HCT116 (cell line): ENCODE measurements around the gene FAN1. TPM values are rescaled to one million over a fixed set of nuclear protein-coding genes. Genes with fewer than 3 reads are reported as not detected.

Experiments used
- ATAC-seq: fragments of 200-7000 bp; cut with Tn5 transposase; 2 replicates; pipeline ENCODE4 v1.9.1; 2020; ENCODE audit warnings: mild to moderate bottlenecking, moderate library complexity
- BruUV-seq: library from RNA; stranded (reverse); fragments of 400-500 nt; replicated peaks from 2 replicates; lab custom pipeline; 2021; lab: Mats Ljungman, UMichigan
- CTCF ChIA-PET: fragments of 300-600 bp; sonication (Branson Sonifier 250); formaldehyde crosslinking; loops from one replicate; lab custom pipeline; 2021; ENCODE audit warnings: antibody characterized with exemption; lab: Charles Lee
- POLR2A ChIA-PET: fragments of 300-600, 350-600 bp; sonication (Branson Sonifier 250); formaldehyde crosslinking; loops from one replicate; lab custom pipeline; 2021; ENCODE audit warnings: antibody characterized with exemption; lab: Charles Lee
- RAD21 ChIA-PET, 2 experiments: fragments of 300-600 bp; sonication (Branson Sonifier 250); formaldehyde crosslinking; loops; one replicate each; lab custom pipeline; 2023; ENCODE audit warnings: low total read pairs in 2 of 2; ENCODE audit not compliant: uncharacterized antibody in 2 of 2, unreplicated experiment in 2 of 2, low non-redundant PET in 1 of 2; lab: Charles Lee
- DNase-seq: peaks from one replicate; pipeline ENCODE4 v3.0.0-alpha.2; 2010; ENCODE audit warnings: low read depth, low spot score
- H2AFZ ChIP-seq: fragments of 200-600 bp; shearing (Covaris generic), sonication (generic); 2 replicates; pipeline ENCODE4 v1.6.1; 2017; ENCODE audit warnings: low read depth, mixed run types, mixed read lengths, antibody characterized with exemption, low read length; ENCODE audit not compliant: poor library complexity, severe bottlenecking
- H3K27ac ChIP-seq: 2 replicates; pipeline ENCODE4 v1.5.1; 2012; ENCODE audit warnings: low read depth, low read length
- H3K27me3 ChIP-seq: fragments of 200-600 bp; sonication (generic); 2 replicates; pipeline ENCODE4 v1.6.1; 2016; ENCODE audit warnings: mixed run types, low read length, mixed read lengths; ENCODE audit not compliant: insufficient read depth
- H3K36me3 ChIP-seq, 2 experiments: fragments of 200-500 bp in 1 of 2; fragments of 200-600 bp in 1 of 2; sonication (Bioruptor generic) in 1 of 2; sonication (generic) in 1 of 2; 2 replicates each; pipeline versions ENCODE4 v1.5.1 to v1.6.1; 2014 to 2016; ENCODE audit warnings: low read length in 2 of 2, inconsistent platforms in 1 of 2, mixed read lengths in 1 of 2, mixed run types in 1 of 2; ENCODE audit not compliant: insufficient read depth in 2 of 2, control insufficient read depth in 1 of 2
- H3K4me1 ChIP-seq, 2 experiments: fragments of 200-600 bp in 1 of 2; sonication (generic) in 1 of 2; 2 replicates each; pipeline versions ENCODE4 v1.5.1 to v1.6.1; 2012 to 2017; ENCODE audit warnings: low read length in 2 of 2, inconsistent platforms in 1 of 2, mild to moderate bottlenecking in 1 of 2, mixed read lengths in 1 of 2, mixed run types in 1 of 2, moderate library complexity in 1 of 2; ENCODE audit not compliant: insufficient read depth in 2 of 2, control insufficient read depth in 1 of 2
- H3K4me2 ChIP-seq: fragments of 200-600 bp; sonication (generic); 2 replicates; pipeline ENCODE4 v1.6.1; 2017; ENCODE audit warnings: mixed run types, low read length, mixed read lengths
- H3K4me3 ChIP-seq, 2 experiments: fragments of 200-600 bp in 1 of 2; sonication (generic) in 1 of 2; replicated peaks in 1 of 2; 2 replicates each; pipeline ENCODE4 v1.5.1; 2011 to 2016; ENCODE audit warnings: low read length in 2 of 2, control low read depth in 1 of 2, low read depth in 1 of 2, mild to moderate bottlenecking in 1 of 2, mixed read lengths in 1 of 2, mixed run types in 1 of 2
- H3K79me2 ChIP-seq: fragments of 200-600 bp; sonication (generic); 2 replicates; pipeline ENCODE4 v1.6.1; 2017; ENCODE audit warnings: mild to moderate bottlenecking, mixed run types, low read length, moderate library complexity, mixed read lengths; ENCODE audit not compliant: insufficient read depth
- H3K9ac ChIP-seq: fragments of 200-600 bp; sonication (generic); 2 replicates; pipeline ENCODE4 v1.6.1; 2016; ENCODE audit warnings: low read length, mixed read lengths
- H3K9me2 ChIP-seq: fragments of 200-600 bp; sonication (generic), shearing (Covaris generic); 2 replicates; pipeline ENCODE4 v1.6.1; 2017; ENCODE audit warnings: mixed run types, mild to moderate bottlenecking, moderate library complexity; ENCODE audit not compliant: insufficient read depth
- H3K9me3 ChIP-seq, 2 experiments: fragments of 200-500 bp in 1 of 2; fragments of 200-600 bp in 1 of 2; sonication (Bioruptor generic) in 1 of 2; sonication (generic) in 1 of 2; 2 replicates each; pipeline ENCODE4 v1.6.1; 2014 to 2017; ENCODE audit warnings: low read length in 2 of 2, mixed read lengths in 2 of 2, inconsistent platforms in 1 of 2, low read depth in 1 of 2, mild to moderate bottlenecking in 1 of 2, mixed run types in 1 of 2, moderate library complexity in 1 of 2; ENCODE audit not compliant: control insufficient read depth in 1 of 2, insufficient read depth in 1 of 2
- H4K20me1 ChIP-seq: fragments of 200-600 bp; sonication (generic), shearing (Covaris generic); 2 replicates; pipeline ENCODE4 v1.6.1; 2017; ENCODE audit warnings: mixed run types, mild to moderate bottlenecking, moderate library complexity; ENCODE audit not compliant: insufficient read depth
- CBX3 ChIP-seq: IDR thresholded peaks from 2 replicates; pipeline ENCODE4 v1.6.1; 2012; ENCODE audit warnings: low read depth
- CEBPB ChIP-seq: IDR thresholded peaks from 2 replicates; pipeline ENCODE4 v1.6.1; 2012; ENCODE audit warnings: low read depth
- CTCF ChIP-seq, 3 experiments: fragments of 200-600 bp in 1 of 3; sonication (generic) in 1 of 3; IDR thresholded peaks in 2 of 3; conservative IDR thresholded peaks in 1 of 3; 2 replicates each; pipeline ENCODE4 v1.5.1; 2012 to 2017; ENCODE audit warnings: low read depth in 2 of 3, low read length in 2 of 3, antibody characterized with exemption in 1 of 3, borderline replicate concordance in 1 of 3, control low read depth in 1 of 3, mild to moderate bottlenecking in 1 of 3, mixed read lengths in 1 of 3, mixed run types in 1 of 3, moderate library complexity in 1 of 3; ENCODE audit not compliant: insufficient read depth in 1 of 3
- EGR1 ChIP-seq: IDR thresholded peaks from 2 replicates; pipeline ENCODE4 v1.6.1; 2012; ENCODE audit warnings: low read depth
- ELF1 ChIP-seq: IDR thresholded peaks from 2 replicates; pipeline ENCODE4 v1.6.1; 2012; ENCODE audit warnings: low read depth, borderline replicate concordance
- EZH2 ChIP-seq: fragments of 200-600 bp; sonication (generic); IDR thresholded peaks from 2 replicates; pipeline ENCODE4 v1.6.1; 2017; ENCODE audit warnings: antibody characterized with exemption, mixed run types
- EZH2phosphoT487 ChIP-seq: fragments of 200-600 bp; IDR thresholded peaks from 2 replicates; pipeline ENCODE4 v1.6.1; 2018; ENCODE audit warnings: antibody characterized with exemption, borderline replicate concordance
- FOSL1 ChIP-seq: IDR thresholded peaks from 2 replicates; pipeline ENCODE4 v1.6.1; 2012; ENCODE audit warnings: low read depth
- JUND ChIP-seq: IDR thresholded peaks from 2 replicates; pipeline ENCODE4 v1.6.1; 2012
- POLR2A ChIP-seq: IDR thresholded peaks from 2 replicates; pipeline ENCODE4 v1.7.0; 2011; ENCODE audit warnings: borderline replicate concordance; ENCODE audit not compliant: insufficient read depth, insufficient read length; ENCODE audit errors: extremely low read depth
- POLR2AphosphoS5 ChIP-seq: IDR thresholded peaks from 2 replicates; pipeline ENCODE4 v1.6.1; 2011; ENCODE audit warnings: mild to moderate bottlenecking, low read depth, low read length, moderate library complexity
- RAD21 ChIP-seq: IDR thresholded peaks from 2 replicates; pipeline ENCODE4 v1.6.1; 2012; ENCODE audit warnings: low read depth, mild to moderate bottlenecking
- SIN3A ChIP-seq: IDR thresholded peaks from 2 replicates; pipeline ENCODE4 v1.6.1; 2012; ENCODE audit warnings: low read depth
- SRF ChIP-seq: IDR thresholded peaks from 2 replicates; pipeline ENCODE4 v1.6.1; 2012; ENCODE audit warnings: low read depth
- TCF7L2 ChIP-seq: IDR thresholded peaks from 2 replicates; pipeline ENCODE4 v1.7.0; 2011; ENCODE audit warnings: borderline replicate concordance, inconsistent platforms; ENCODE audit not compliant: insufficient read depth, insufficient read length; ENCODE audit errors: extremely low read depth
- YY1 ChIP-seq: IDR thresholded peaks from 2 replicates; pipeline ENCODE4 v1.6.1; 2011; ENCODE audit warnings: low read length, low read depth, moderate library complexity, mild to moderate bottlenecking; ENCODE audit not compliant: insufficient replicate concordance; ENCODE audit errors: extremely low read depth
- ZFX ChIP-seq: fragments of 450-650 bp; IDR thresholded peaks from 2 replicates; pipeline ENCODE4 v1.6.1; 2017
- ZNF274 ChIP-seq: fragments of 200-500 bp; sonication (Bioruptor generic); IDR thresholded peaks from 2 replicates; pipeline ENCODE4 v1.6.1; 2014; ENCODE audit warnings: mild to moderate bottlenecking, low read depth, low read length, inconsistent platforms
- intact Hi-C: fragments of 100-400 bp; cut with micrococcal nuclease; formaldehyde crosslinking; loops from 2 replicates; pipeline ENCODE4 v1.10.0; 2022
- total RNA-seq: library from RNA; stranded (reverse); gene quantifications from one replicate; pipeline ENCODE4 v1.2.1, GENCODE V29; 2021; ENCODE audit not compliant: unreplicated experiment
- TF ChIP-seq, protein P1 (sequence below): IDR thresholded peaks from 2 replicates; pipeline ENCODE4 v1.6.1; 2012; ENCODE audit warnings: low read depth

FAN1 gene
- total RNA-seq, 1 experiment from 2014 or later: 17.4 TPM

GRCh38 chr15:30963681-30964080 is 60.0 kb downstream of the FAN1 start (continued):
- TF ChIP-seq CTCF (IDR thresholded peaks at IDR 0.05 in 2 of 3, conservative IDR thresholded peaks at IDR 0.05 in 1 of 3; ENCODE audit: borderline replicate concordance in 1 of 3, insufficient read depth in 1 of 3, low read depth in 2 of 3, low read length in 2 of 3): no peak
- TF ChIP-seq CEBPB: no peak
- no peak for TF ChIP-seq RAD21
- TF ChIP-seq POLR2AphosphoS5: no peak
- no peak for TF ChIP-seq EZH2phosphoT487
- no peak for TF ChIP-seq YY1
- TF ChIP-seq ELF1: no peak
- TF ChIP-seq EZH2: no peak
- no peak for TF ChIP-seq FOSL1
- no peak for TF ChIP-seq SIN3A

GRCh38 chr15:30969724-30970123 is 66.0 kb downstream of the FAN1 start:
- Histone ChIP-seq H3K79me2 (no peaks in the 10 kb centered on the region), H2AFZ (no peak overlapping the region), H3K36me3 (peaks cover 0 to 2% of the 10 kb centered on the region in 2 experiments; a peak in 1 of 4 replicates), H4K20me1 (no peaks in the 10 kb centered on the region), H3K9ac (no peak overlapping the region), H3K4me2 (no peak overlapping the region), H3K9me3 (no peaks in the 10 kb centered on the region), H3K4me3 (no peak overlapping the region), H3K27ac (no peak overlapping the region), H3K9me2 (no peaks in the 10 kb centered on the region), H3K4me1 (no peaks in the 10 kb centered on the region), H3K27me3 (no peaks in the 10 kb centered on the region)
- DNase-seq (no peak), ATAC-seq (no peak)
- BruUV-seq: no TSS peak
- CTCF ChIA-PET: no interaction called here
- POLR2A ChIA-PET: no interaction called here
- RAD21 ChIA-PET: no interaction called here
- TF ChIP-seq ZFX (no peak), TCF7L2 (no peak), YY1 (no peak), RAD21 (no peak), EZH2phosphoT487 (no peak), EGR1 (no peak), SRF (no peak), JUND (no peak), CBX3 (no peak), POLR2A (no peak), SIN3A (no peak), CTCF (IDR thresholded peaks at IDR 0.05 in 2 of 3, conservative IDR thresholded peaks at IDR 0.05 in 1 of 3; ENCODE audit: borderline replicate concordance in 1 of 3, insufficient read depth in 1 of 3, low read depth in 2 of 3, low read length in 2 of 3) (no peak), EZH2 (no peak), ZNF274 (no peak), POLR2AphosphoS5 (no peak)
- TF ChIP-seq, protein P1, sequence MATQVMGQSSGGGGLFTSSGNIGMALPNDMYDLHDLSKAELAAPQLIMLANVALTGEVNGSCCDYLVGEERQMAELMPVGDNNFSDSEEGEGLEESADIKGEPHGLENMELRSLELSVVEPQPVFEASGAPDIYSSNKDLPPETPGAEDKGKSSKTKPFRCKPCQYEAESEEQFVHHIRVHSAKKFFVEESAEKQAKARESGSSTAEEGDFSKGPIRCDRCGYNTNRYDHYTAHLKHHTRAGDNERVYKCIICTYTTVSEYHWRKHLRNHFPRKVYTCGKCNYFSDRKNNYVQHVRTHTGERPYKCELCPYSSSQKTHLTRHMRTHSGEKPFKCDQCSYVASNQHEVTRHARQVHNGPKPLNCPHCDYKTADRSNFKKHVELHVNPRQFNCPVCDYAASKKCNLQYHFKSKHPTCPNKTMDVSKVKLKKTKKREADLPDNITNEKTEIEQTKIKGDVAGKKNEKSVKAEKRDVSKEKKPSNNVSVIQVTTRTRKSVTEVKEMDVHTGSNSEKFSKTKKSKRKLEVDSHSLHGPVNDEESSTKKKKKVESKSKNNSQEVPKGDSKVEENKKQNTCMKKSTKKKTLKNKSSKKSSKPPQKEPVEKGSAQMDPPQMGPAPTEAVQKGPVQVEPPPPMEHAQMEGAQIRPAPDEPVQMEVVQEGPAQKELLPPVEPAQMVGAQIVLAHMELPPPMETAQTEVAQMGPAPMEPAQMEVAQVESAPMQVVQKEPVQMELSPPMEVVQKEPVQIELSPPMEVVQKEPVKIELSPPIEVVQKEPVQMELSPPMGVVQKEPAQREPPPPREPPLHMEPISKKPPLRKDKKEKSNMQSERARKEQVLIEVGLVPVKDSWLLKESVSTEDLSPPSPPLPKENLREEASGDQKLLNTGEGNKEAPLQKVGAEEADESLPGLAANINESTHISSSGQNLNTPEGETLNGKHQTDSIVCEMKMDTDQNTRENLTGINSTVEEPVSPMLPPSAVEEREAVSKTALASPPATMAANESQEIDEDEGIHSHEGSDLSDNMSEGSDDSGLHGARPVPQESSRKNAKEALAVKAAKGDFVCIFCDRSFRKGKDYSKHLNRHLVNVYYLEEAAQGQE: no peak
- intact Hi-C loops: no loop called here
